ENCODE measurements around the gene CATSPERE.
"Not testable (repeated sequence)": the region's sequence is repeated elsewhere in the genome, so short reads cannot be mapped to it uniquely, and the experiment has no call there.

The CATSPERE gene

GRCh38 chr1:244659694-244660093 is 198.6 kb downstream of the CATSPERE start:
- no peak for DNase-seq (ENCODE audit: extremely low read depth in 1 of 2, low read depth in 1 of 2)

- no peak for DNase-seq (ENCODE audit: extremely low read depth in 1 of 2, low read depth in 1 of 2)
These were observed 199.5 kb downstream of the CATSPERE start for GRCh38 chr1:244660595-244660994.

DNA sequence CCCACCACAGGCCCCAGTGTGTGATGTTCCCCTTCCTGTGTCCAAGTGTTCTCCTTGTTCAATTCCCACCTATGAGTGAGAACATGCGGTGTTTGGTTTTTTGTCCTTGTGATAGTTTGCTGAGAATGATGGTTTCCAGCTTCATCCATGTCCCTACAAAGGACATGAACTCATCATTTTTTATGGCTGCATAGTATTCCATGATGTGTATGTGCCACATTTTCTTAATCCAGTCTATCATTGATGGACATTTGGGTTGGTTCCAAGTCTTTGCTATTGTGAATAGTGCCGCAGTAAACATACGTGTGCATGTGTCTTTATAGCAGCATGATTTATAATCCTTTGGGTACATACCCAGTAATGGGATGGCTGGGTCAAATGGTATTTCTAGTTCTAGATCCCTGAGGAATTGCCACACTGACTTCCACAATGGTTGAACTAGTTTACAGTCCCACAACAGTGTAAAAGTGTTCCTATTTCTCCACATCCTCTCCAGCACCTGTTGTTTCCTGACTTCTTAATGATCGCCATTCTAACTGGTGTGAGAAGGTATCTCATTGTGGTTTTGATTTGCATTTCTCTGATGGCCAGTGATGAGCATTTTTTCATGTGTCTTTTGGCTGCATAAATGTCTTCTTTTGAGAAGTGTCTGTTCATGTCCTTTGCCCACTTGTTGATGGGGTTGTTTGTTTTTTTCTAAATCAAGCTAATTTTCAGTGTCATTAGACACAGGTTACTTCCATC is 200.7 kb downstream of the CATSPERE start:
- DNase-seq (ENCODE audit: extremely low read depth in 1 of 2, low read depth in 1 of 2) = not testable (repeated sequence)

DNA sequence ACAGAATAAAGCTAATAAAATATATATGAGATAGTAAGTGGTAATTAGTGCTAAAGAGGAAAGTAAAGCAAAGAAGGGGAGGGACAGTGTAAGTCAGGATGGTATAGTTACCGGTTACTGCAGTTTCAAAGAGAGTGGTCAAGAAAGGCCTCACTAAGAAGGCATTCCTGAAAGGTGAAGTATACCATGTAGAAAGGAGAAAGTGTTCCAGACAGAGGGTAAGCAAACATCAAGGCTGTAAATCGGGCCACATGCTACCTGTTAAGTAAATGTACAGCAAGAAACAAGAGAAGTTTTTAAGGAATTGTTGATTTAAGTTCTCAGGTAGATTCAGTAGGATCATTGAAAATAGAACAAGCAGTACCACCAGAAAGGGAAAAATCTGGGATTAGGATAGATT is 201.5 kb downstream of the CATSPERE start:
- DNase-seq (ENCODE audit: extremely low read depth in 1 of 2, low read depth in 1 of 2) = no peak

- no peak for DNase-seq (ENCODE audit: extremely low read depth in 1 of 2, low read depth in 1 of 2)
These were observed 203.3 kb downstream of the CATSPERE start for GRCh38 chr1:244664353-244664752.

GRCh38 chr1:244665771-244666217 is 204.7 kb downstream of the CATSPERE start:
- no peak for DNase-seq (ENCODE audit: extremely low read depth in 1 of 2, low read depth in 1 of 2)

DNA sequence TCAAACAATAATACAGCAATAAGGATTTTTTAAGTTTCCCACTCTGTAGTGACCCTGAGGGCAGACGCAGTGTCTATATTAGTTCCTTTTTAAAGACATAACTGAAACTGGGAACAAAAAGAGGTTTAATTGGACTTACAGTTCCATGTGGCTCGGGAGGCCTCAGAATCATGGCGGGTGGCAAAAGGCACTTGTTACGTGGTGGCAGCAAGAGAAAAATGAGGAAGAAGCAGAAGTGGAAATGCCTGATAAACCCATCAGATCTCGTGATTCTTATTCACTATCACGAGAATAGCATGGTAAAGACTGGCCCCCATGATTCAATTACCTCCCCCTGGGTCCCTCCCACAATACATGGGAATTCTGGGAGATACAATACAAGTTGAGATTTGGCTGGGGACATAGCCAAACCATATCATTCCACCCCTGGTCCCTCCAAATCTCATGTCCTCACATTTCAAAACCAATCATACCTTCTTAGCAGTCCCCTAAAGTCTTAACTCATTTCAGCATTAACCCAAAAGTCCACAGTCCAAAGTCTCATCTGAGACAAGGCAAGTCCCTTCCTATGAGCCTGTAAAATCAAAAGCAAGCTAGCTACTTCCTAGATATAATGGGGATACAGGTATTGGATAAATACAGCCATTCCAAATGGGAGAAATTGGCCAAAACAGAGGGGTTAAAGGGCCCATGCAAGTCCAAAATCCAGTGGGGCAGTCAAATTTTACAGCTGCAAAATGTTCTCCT is 205.8 kb downstream of the CATSPERE start:
- DNase-seq (ENCODE audit: extremely low read depth in 1 of 2, low read depth in 1 of 2) = not testable (repeated sequence)

DNA sequence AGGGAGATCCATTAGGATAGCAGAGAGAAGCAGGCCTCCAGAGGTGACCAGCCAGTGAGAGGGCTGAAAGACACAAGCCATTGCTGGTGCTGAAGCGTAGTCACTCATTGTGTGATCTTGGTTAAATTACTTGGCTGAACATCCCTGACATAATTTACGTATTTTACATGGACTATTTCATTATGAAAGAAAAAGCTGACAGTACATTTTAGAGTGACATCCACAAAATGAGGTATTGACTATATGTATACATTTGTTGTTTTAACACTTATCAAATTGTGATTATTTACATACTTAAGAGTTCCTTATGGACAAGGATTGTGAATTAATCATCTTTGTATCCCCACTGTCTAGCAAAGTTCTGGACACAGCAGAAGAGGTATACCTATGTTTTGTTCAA is 206.7 kb downstream of the CATSPERE start:
- no peak for DNase-seq (ENCODE audit: extremely low read depth in 1 of 2, low read depth in 1 of 2)

DNA sequence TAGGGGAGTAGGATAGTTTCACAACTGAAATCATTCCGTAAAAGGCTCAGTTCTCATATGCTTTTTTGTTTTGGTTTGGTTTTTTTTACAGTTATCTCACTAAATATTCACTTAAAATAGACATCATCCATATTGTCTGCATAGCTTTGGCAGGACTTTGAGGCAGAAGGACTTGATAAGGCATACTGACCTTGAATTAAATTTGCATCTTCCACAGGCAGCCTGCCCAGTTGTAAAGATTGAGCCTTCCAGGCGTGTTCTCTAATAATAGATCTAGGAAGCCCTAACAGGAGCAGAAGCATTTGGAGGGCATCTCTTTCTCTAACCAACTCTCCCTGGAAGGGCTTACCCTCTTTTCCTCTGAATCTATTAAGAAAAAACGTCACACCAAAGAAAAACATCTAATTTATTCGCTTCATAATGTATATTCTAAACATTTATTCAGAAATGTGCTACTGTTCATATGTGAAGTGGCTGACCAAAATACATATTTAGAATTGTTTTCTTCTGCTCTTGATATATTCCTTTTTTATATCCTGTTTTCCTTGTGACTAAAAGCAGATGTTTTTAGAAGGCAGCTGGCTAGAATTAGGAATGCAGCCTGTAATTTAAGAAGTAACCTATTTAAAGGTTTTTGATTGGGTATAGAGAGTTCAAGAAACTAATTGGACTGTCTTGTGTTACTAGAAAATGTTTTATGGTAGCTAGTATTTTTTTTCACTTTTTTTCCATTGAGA is 212.0 kb downstream of the CATSPERE start:
- no peak for DNase-seq (ENCODE audit: extremely low read depth in 1 of 2, low read depth in 1 of 2)

GRCh38 chr1:244674446-244674845 is 213.4 kb downstream of the CATSPERE start:
- DNase-seq (ENCODE audit: extremely low read depth in 1 of 2, low read depth in 1 of 2) = no peak

GRCh38 chr1:244675167-244675566 is 214.1 kb downstream of the CATSPERE start:
- DNase-seq (ENCODE audit: extremely low read depth in 1 of 2, low read depth in 1 of 2) = no peak

DNA sequence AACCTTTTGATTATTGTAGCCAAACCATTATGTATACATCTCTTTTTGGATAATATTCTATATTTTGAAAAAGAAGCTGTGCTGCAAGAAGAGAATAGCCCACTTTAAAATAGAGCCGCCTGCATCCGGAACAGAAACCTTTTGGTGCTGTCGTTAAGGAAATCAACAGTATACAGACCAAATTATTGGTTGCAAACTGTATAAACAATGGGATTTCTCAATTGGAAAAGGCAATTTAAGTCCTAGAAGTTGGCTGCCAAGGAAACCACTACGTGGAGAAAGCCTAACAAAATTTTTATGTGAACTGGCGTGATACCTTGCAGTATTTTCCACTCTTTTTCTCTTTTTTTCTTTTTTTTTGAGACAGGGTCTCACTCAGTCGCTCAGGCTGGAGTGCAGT is 217.6 kb downstream of the CATSPERE start:
- no peak for DNase-seq (ENCODE audit: extremely low read depth in 1 of 2, low read depth in 1 of 2)

DNA sequence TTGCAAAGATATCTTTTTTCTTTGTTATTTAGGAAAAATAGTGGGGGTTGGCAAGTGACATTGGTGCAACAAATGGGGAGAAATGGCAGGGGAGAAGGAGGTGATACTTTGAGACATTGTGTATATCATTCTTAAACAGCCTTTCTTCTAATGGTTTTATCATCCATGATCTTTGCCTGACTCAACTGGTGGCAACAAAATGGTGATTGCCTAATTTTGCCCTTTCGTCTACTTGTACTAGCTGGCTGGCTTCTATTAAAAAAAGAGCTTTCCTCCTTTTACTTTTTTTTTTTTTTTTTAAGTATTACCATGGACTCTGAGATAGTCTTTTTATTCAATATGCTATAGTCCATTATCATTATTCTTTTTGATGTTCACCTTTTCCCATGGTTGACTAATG is 219.6 kb downstream of the CATSPERE start:
- DNase-seq (ENCODE audit: extremely low read depth in 1 of 2, low read depth in 1 of 2) = no peak

- not testable (repeated sequence) for DNase-seq (ENCODE audit: extremely low read depth in 1 of 2, low read depth in 1 of 2)
These were observed 221.0 kb downstream of the CATSPERE start for GRCh38 chr1:244682087-244682486.
